Type B pancreatic cell (in vitro differentiated cells): ENCODE results near the gene HS3ST3B1. TPM values are rescaled to one million over a fixed set of nuclear protein-coding genes. Genes with fewer than 3 reads are reported as not detected.

Source experiments
- DNase-seq: peaks from one replicate; pipeline ENCODE4 v3.0.0; 2021; ENCODE audit warnings: mixed read lengths; ENCODE audit not compliant: unreplicated experiment; ENCODE audit errors: extremely low spot score
- H3K27ac Mint-ChIP-seq: 2 replicates; pipeline ENCODE4 v1.8.0; 2021; ENCODE audit warnings: mild to moderate bottlenecking, mixed read lengths
- H3K27me3 Mint-ChIP-seq: 2 replicates; pipeline ENCODE4 v1.8.0; 2021; ENCODE audit warnings: mixed read lengths
- H3K36me3 Mint-ChIP-seq: 2 replicates; pipeline ENCODE4 v1.8.0; 2021; ENCODE audit warnings: mixed read lengths
- H3K4me1 Mint-ChIP-seq: one replicate; pipeline ENCODE4 v1.8.0; 2021; ENCODE audit warnings: mixed read lengths; ENCODE audit not compliant: unreplicated experiment
- H3K4me3 Mint-ChIP-seq: 2 replicates; pipeline ENCODE4 v1.8.0; 2021; ENCODE audit warnings: mild to moderate bottlenecking, mixed read lengths
- H3K9me3 Mint-ChIP-seq: 2 replicates; pipeline ENCODE4 v1.8.0; 2021; ENCODE audit warnings: mixed read lengths
- CTCF ChIP-seq: fragments of 200-600 bp; sonication (generic); conservative IDR thresholded peaks from 2 replicates; pipeline ENCODE4 v1.5.0; 2021; ENCODE audit warnings: antibody characterized with exemption, mild to moderate bottlenecking
- total RNA-seq: library from RNA; stranded (reverse); gene quantifications from 2 replicates; pipeline ENCODE4 v1.2.1, GENCODE V29; 2021; ENCODE audit warnings: low replicate concordance

Gene HS3ST3B1
- total RNA-seq, 1 donor from 2014 or later = 12.9 TPM

- Mint-ChIP-seq H3K4me1 (no peaks in the 10 kb centered on the region), H3K9me3 (no peaks in the 10 kb centered on the region), H3K4me3 (no peak overlapping the region), H3K27ac (no peak overlapping the region), H3K27me3 (peaks cover under 1% of the 10 kb centered on the region), H3K36me3 (peaks cover 3% of the 10 kb centered on the region)
- no peak for TF ChIP-seq CTCF
- no peak for DNase-seq
These were observed 45.9 kb downstream of the HS3ST3B1 start for GRCh38 chr17:14346801-14347200.

- no peak for TF ChIP-seq CTCF
- Mint-ChIP-seq H3K4me1 (peaks cover 4% of the 10 kb centered on the region), H3K27ac (no peak overlapping the region), H3K4me3 (no peak overlapping the region), H3K9me3 (no peaks in the 10 kb centered on the region), H3K36me3 (no peaks in the 10 kb centered on the region), H3K27me3 (peaks cover 7% of the 10 kb centered on the region)
- no peak for DNase-seq
These were observed 50.6 kb downstream of the HS3ST3B1 start for GRCh38 chr17:14351493-14351892.

GRCh38 chr17:14352136-14352535, 51.3 kb downstream of the HS3ST3B1 start:
- no peak for DNase-seq
- H3K4me3 Mint-ChIP-seq = no peak overlapping the region
- peaks cover 7% of the 10 kb centered on the region for H3K27me3 Mint-ChIP-seq
- no peaks in the 10 kb centered on the region for H3K36me3 Mint-ChIP-seq
- H3K9me3 Mint-ChIP-seq = no peaks in the 10 kb centered on the region
- H3K27ac Mint-ChIP-seq = no peak overlapping the region
- H3K4me1 Mint-ChIP-seq = peaks cover 4% of the 10 kb centered on the region
- TF ChIP-seq CTCF = no peak

GRCh38 chr17:14353861-14354474, 53.1 kb downstream of the HS3ST3B1 start:
- H3K27ac Mint-ChIP-seq = no peak overlapping the region
- H3K9me3 Mint-ChIP-seq = no peaks in the 10 kb centered on the region
- no peaks in the 10 kb centered on the region for H3K36me3 Mint-ChIP-seq
- peaks cover 7% of the 10 kb centered on the region for H3K27me3 Mint-ChIP-seq
- H3K4me1 Mint-ChIP-seq = peaks cover 4% of the 10 kb centered on the region
- DNase-seq = no peak
- no peak overlapping the region for H3K4me3 Mint-ChIP-seq
- no peak for TF ChIP-seq CTCF

DNA sequence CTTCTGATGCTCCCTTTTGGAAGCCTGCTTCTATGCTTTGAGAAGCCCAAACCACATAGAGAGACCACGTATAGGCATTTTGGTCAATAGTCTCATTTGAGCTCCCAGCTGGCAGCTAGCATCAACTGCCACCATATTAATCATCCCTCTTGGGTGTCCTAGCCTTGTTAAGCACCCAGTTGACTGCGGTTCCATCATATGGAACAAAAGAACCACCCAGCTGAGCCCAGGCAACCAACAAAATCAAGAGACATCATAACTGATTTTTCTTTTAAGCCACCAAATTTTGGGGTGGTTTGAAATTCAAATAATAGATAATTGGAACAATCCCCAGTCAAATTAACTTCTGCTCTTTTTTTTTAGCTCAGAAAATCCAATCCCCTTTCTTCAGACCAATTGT, 53.9 kb downstream of the HS3ST3B1 start:
- H3K9me3 Mint-ChIP-seq = no peaks in the 10 kb centered on the region
- no peaks in the 10 kb centered on the region for H3K36me3 Mint-ChIP-seq
- TF ChIP-seq CTCF = no peak
- no peak for DNase-seq
- H3K4me3 Mint-ChIP-seq = no peak overlapping the region
- no peak overlapping the region for H3K27ac Mint-ChIP-seq
- peaks cover 10% of the 10 kb centered on the region for H3K27me3 Mint-ChIP-seq
- H3K4me1 Mint-ChIP-seq = peaks cover 4% of the 10 kb centered on the region

DNA sequence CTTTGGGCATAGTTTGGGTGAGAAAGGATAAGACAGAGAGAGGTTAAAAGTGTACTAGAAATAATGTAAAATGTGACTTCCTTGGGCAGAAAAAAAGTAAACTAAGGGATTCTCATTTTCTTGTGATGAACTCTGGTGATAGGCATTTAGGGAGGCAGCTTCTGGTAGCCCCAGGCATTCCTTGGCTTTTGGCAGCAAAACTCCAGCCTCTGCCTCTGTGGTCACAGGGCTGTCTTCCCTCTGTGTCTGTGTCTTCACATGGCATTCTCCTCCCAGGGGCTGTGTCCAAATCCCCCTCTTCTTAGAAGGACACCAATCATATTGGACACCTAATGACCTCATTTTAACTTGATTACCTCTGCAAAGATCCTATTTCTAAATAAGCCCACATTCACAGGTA, 54.7 kb downstream of the HS3ST3B1 start:
- H3K4me1 Mint-ChIP-seq = peaks cover 4% of the 10 kb centered on the region
- H3K4me3 Mint-ChIP-seq = no peak overlapping the region
- DNase-seq = no peak
- no peaks in the 10 kb centered on the region for H3K9me3 Mint-ChIP-seq
- H3K27ac Mint-ChIP-seq = no peak overlapping the region
- TF ChIP-seq CTCF = no peak
- H3K27me3 Mint-ChIP-seq = peaks cover 10% of the 10 kb centered on the region
- no peaks in the 10 kb centered on the region for H3K36me3 Mint-ChIP-seq
